ENCODE measurements around the gene CORO1C. TPM values are rescaled to one million over a fixed set of nuclear protein-coding genes. Genes with fewer than 3 reads are reported as not detected.

CORO1C gene
- total RNA-seq, 1 donor from 2014 or later, result 380 TPM

GRCh38 chr12:108616941-108617858, 114.1 kb downstream of the CORO1C start:
- H3K4me1 Mint-ChIP-seq (ENCODE audit: unreplicated experiment), result peaks cover 16% of the 10 kb centered on the region
- no peak for TF ChIP-seq CTCF (IDR thresholded peaks at IDR 0.05; ENCODE audit: unreplicated experiment)
- H3K4me3 Mint-ChIP-seq (ENCODE audit: unreplicated experiment), result peak overlapping the region; percentile 56
- H3K27ac Mint-ChIP-seq (ENCODE audit: unreplicated experiment), result peak overlapping the region; percentile 36
- no peaks in the 10 kb centered on the region for H3K36me3 Mint-ChIP-seq (ENCODE audit: low read depth, unreplicated experiment)
- no peak for DNase-seq (ENCODE audit: low spot score)
- H3K9me3 Mint-ChIP-seq (ENCODE audit: unreplicated experiment), result no peaks in the 10 kb centered on the region
- H3K27me3 Mint-ChIP-seq (ENCODE audit: unreplicated experiment), result peaks cover 9% of the 10 kb centered on the region

- no peaks in the 10 kb centered on the region for H3K36me3 Mint-ChIP-seq (ENCODE audit: low read depth, unreplicated experiment)
- H3K27me3 Mint-ChIP-seq (ENCODE audit: unreplicated experiment), result peaks cover 15% of the 10 kb centered on the region
- H3K4me1 Mint-ChIP-seq (ENCODE audit: unreplicated experiment), result peaks cover 9% of the 10 kb centered on the region
- peak overlapping the region; percentile 13 for H3K4me3 Mint-ChIP-seq (ENCODE audit: unreplicated experiment)
- no peak for DNase-seq (ENCODE audit: low spot score)
- H3K27ac Mint-ChIP-seq (ENCODE audit: unreplicated experiment), result no peak overlapping the region
- no peak for TF ChIP-seq CTCF (IDR thresholded peaks at IDR 0.05; ENCODE audit: unreplicated experiment)
- no peaks in the 10 kb centered on the region for H3K9me3 Mint-ChIP-seq (ENCODE audit: unreplicated experiment)
Measured at GRCh38 chr12:108616359-108616758, 115.0 kb downstream of the CORO1C start.

GRCh38 chr12:108615918-108616317, 115.4 kb downstream of the CORO1C start:
- no peak for DNase-seq (ENCODE audit: low spot score)
- no peak for TF ChIP-seq CTCF (IDR thresholded peaks at IDR 0.05; ENCODE audit: unreplicated experiment)
- Mint-ChIP-seq H3K27ac (ENCODE audit: unreplicated experiment) (no peak overlapping the region), H3K4me3 (ENCODE audit: unreplicated experiment) (no peak overlapping the region), H3K9me3 (ENCODE audit: unreplicated experiment) (no peaks in the 10 kb centered on the region), H3K4me1 (ENCODE audit: unreplicated experiment) (peaks cover 5% of the 10 kb centered on the region), H3K36me3 (ENCODE audit: low read depth, unreplicated experiment) (no peaks in the 10 kb centered on the region), H3K27me3 (ENCODE audit: unreplicated experiment) (peaks cover 15% of the 10 kb centered on the region)

GRCh38 chr12:108614639-108615038, 116.7 kb downstream of the CORO1C start:
- H3K27ac Mint-ChIP-seq (ENCODE audit: unreplicated experiment), result no peak overlapping the region
- no peak for DNase-seq (ENCODE audit: low spot score)
- no peaks in the 10 kb centered on the region for H3K36me3 Mint-ChIP-seq (ENCODE audit: low read depth, unreplicated experiment)

More at GRCh38 chr12:108614639-108615038, 116.7 kb downstream of the CORO1C start:
- Mint-ChIP-seq H3K4me3 (ENCODE audit: unreplicated experiment) (no peak overlapping the region), H3K27me3 (ENCODE audit: unreplicated experiment) (peaks cover 15% of the 10 kb centered on the region), H3K9me3 (ENCODE audit: unreplicated experiment) (no peaks in the 10 kb centered on the region), H3K4me1 (ENCODE audit: unreplicated experiment) (peaks cover 4% of the 10 kb centered on the region)
- no peak for TF ChIP-seq CTCF (IDR thresholded peaks at IDR 0.05; ENCODE audit: unreplicated experiment)
